Liver (tissue), 3 donors: Measurements from ENCODE around the gene TEX48.

ENCODE experiments used
- ATF3 ChIP-seq: IDR thresholded peaks from 2 replicates; pipeline ENCODE4 v1.6.1; 2016; ENCODE audit warnings: antibody characterized with exemption
- CTCF ChIP-seq: fragments of 150-350 bp; IDR thresholded peaks from 2 replicates; pipeline ENCODE4 v1.5.1; 2017; ENCODE audit warnings: improper control_type of control experiment, low read depth, low read length; ENCODE audit not compliant: missing input control
- EGR1 ChIP-seq, 2 donors: IDR thresholded peaks; 2 replicates each; pipeline ENCODE4 v1.6.1; 2016 to 2018; ENCODE audit warnings: antibody characterized with exemption in 2 of 2, low read depth in 2 of 2
- MAX ChIP-seq: IDR thresholded peaks from 2 replicates; pipeline ENCODE4 v1.6.1; 2016; ENCODE audit warnings: antibody characterized with exemption
- RAD21 ChIP-seq, 2 donors: IDR thresholded peaks; 2 replicates each; pipeline ENCODE4 v1.6.1; 2016; ENCODE audit warnings: antibody characterized with exemption in 2 of 2, mild to moderate bottlenecking in 2 of 2
- SP1 ChIP-seq: IDR thresholded peaks from 2 replicates; pipeline ENCODE4 v1.6.1; 2018; ENCODE audit warnings: antibody characterized with exemption, mild to moderate bottlenecking
- TAF1 ChIP-seq: conservative IDR thresholded peaks from 2 replicates; pipeline ENCODE4 v1.6.1; 2016; ENCODE audit warnings: antibody characterized with exemption, mild to moderate bottlenecking
- YY1 ChIP-seq: IDR thresholded peaks from 2 replicates; pipeline ENCODE4 v1.6.1; 2016; ENCODE audit warnings: antibody characterized with exemption, mild to moderate bottlenecking
- ZBTB33 ChIP-seq: IDR thresholded peaks from 2 replicates; pipeline ENCODE4 v1.6.1; 2016; ENCODE audit warnings: antibody characterized with exemption
- donor health status: healthy.
- donor health status: healthy.

- no peak for TF ChIP-seq CTCF
- TF ChIP-seq EGR1 (IDR thresholded peaks at IDR 0.05; ENCODE audit: low read depth in 2 of 2): no peak
- TF ChIP-seq SP1: no peak
- TF ChIP-seq RAD21 (IDR thresholded peaks at IDR 0.05): no peak
- no peak for TF ChIP-seq ATF3
- no peak for TF ChIP-seq ZBTB33
- no peak for TF ChIP-seq TAF1
- TF ChIP-seq YY1: no peak
- TF ChIP-seq MAX: no peak
Observed at GRCh38 chr9:114677418-114677817, 4.6 kb downstream of the TEX48 start.
